HepG2 (cell line): ENCODE data around the gene RABEP1. TPM values are rescaled to one million over a fixed set of nuclear protein-coding genes. Genes with fewer than 3 reads are reported as not detected.

ENCODE experiments used
- ATF1 ChIP-seq: IDR thresholded peaks from 2 replicates; pipeline ENCODE4 v1.6.1; 2016; ENCODE audit warnings: mild to moderate bottlenecking, control low read depth
- DZIP1 ChIP-seq: sonication (generic); formaldehyde crosslinking; IDR thresholded peaks from 2 replicates; pipeline ENCODE4 v1.5.0; 2020; ENCODE audit warnings: mild to moderate bottlenecking, missing genetic modification reagents
- ELF1 ChIP-seq: sonication (generic); formaldehyde crosslinking; IDR thresholded peaks from 2 replicates; pipeline ENCODE4 v1.4.0; 2020; ENCODE audit warnings: missing genetic modification reagents
- MBNL3 ChIP-seq: fragments of 250-450 bp; sonication (Bioruptor Pico); conservative IDR thresholded peaks from 2 replicates; pipeline ENCODE4 v1.8.0; 2022; ENCODE audit warnings: mild to moderate bottlenecking, inconsistent platforms
- PBX3 ChIP-seq: sonication (generic); formaldehyde crosslinking; IDR thresholded peaks from 2 replicates; pipeline ENCODE4 v1.8.1; 2023; ENCODE audit warnings: missing genetic modification reagents, inconsistent platforms, borderline replicate concordance
- SOX6 ChIP-seq, 2 experiments: fragments of 450-650 bp in 1 of 2; sonication (generic) in 1 of 2; formaldehyde crosslinking in 1 of 2; IDR thresholded peaks; 2 replicates each; pipeline versions ENCODE4 v1.4.0 to v1.6.1; 2017 to 2020; ENCODE audit warnings: antibody characterized with exemption in 1 of 2, mild to moderate bottlenecking in 1 of 2, missing genetic modification reagents in 1 of 2
- SRY ChIP-seq: sonication (generic); formaldehyde crosslinking; IDR thresholded peaks from 2 replicates; pipeline ENCODE4 v1.8.0; 2022; ENCODE audit warnings: mild to moderate bottlenecking, missing genetic modification reagents
- ZNF136 ChIP-seq: sonication (generic); formaldehyde crosslinking; IDR thresholded peaks from 2 replicates; pipeline ENCODE4 v1.8.1; 2022; ENCODE audit warnings: low read depth, mild to moderate bottlenecking, moderate library complexity, missing genetic modification reagents
- ZNF343 ChIP-seq: sonication (generic); formaldehyde crosslinking; IDR thresholded peaks from 2 replicates; pipeline ENCODE4 v1.4.0; 2020; ENCODE audit warnings: mild to moderate bottlenecking, missing genetic modification reagents
- ZNF407 ChIP-seq: sonication (generic); formaldehyde crosslinking; IDR thresholded peaks from one replicate; pipeline ENCODE4 v1.5.1; 2020; ENCODE audit warnings: mild to moderate bottlenecking, missing genetic modification reagents; ENCODE audit errors: not compliant biosample characterization
- ZNF468 ChIP-seq: sonication (generic); formaldehyde crosslinking; IDR thresholded peaks from 2 replicates; pipeline ENCODE4 v1.8.0; 2022; ENCODE audit warnings: mild to moderate bottlenecking, moderate library complexity, missing genetic modification reagents
- ZNF580 ChIP-seq: IDR thresholded peaks from 2 replicates; pipeline ENCODE4 v1.6.1; 2016; ENCODE audit warnings: low read depth, borderline replicate concordance
- ZNF792 ChIP-seq: IDR thresholded peaks from 2 replicates; pipeline ENCODE4 v1.6.1; 2016
- polyA plus RNA-seq, 8 experiments: library from polyadenylated mRNA; depleted of rRNA in 3 of 8; stranded (reverse) in 7 of 8; unstranded in 1 of 8; fragments of >200 nt; fragmentation: Illumina TruSeq in 4 of 8; extraction: Trizol in 4 of 8; gene quantifications; 2 replicates each; pipeline versions ENCODE4 v1.2.1 to v1.2.3, GENCODE V29; 2011 to 2016; ENCODE audit warnings: low read depth in 4 of 8, missing spikeins in 1 of 8, mixed read lengths in 1 of 8; ENCODE audit not compliant: insufficient read depth in 1 of 8
- total RNA-seq, 5 experiments: library from RNA; depleted of rRNA; stranded (reverse); fragments of >200 nt; fragmentation: Illumina TruSeq; extraction: Trizol; gene quantifications; 2 replicates each; pipeline ENCODE4 v1.2.3, GENCODE V29; 2016; ENCODE audit warnings: low read depth in 1 of 5

RABEP1 gene
- total and polyA plus RNA-seq, 2 of the 13 experiments (the other 11 are each of a cell fraction or from before 2014, with no cell fraction given), result 13.7 to 41.5 TPM

- no peak for TF ChIP-seq PBX3 (CRISPR knock-in tag)
- TF ChIP-seq SOX6 (IDR thresholded peaks at IDR 0.05), result no peak
- peak; percentile 25; the same call in 1 of the 2 replicates for TF ChIP-seq SOX6 (CRISPR knock-in tag; IDR thresholded peaks at IDR 0.05)
- 0 out of 2 replicates have a peak, but pooled peaks have one; percentile 35 for TF ChIP-seq ZNF136 (CRISPR knock-in tag)
- no peak for TF ChIP-seq DZIP1
- TF ChIP-seq ZNF468 (CRISPR knock-in tag), result no peak
- peak; percentile 48 for TF ChIP-seq ZNF407 (CRISPR knock-in tag)
- TF ChIP-seq ZNF580 (CRISPR knock-in tag), result peak; percentile 76; the same call in 1 of the 2 replicates
- no peak for TF ChIP-seq ZNF343
- TF ChIP-seq ZNF792 (CRISPR knock-in tag), result no peak
- TF ChIP-seq MBNL3 (CRISPR knock-in tag), result no peak
- TF ChIP-seq ELF1 (CRISPR knock-in tag), result no peak
- TF ChIP-seq ATF1 (CRISPR knock-in tag), result no peak
- no peak for TF ChIP-seq SRY (CRISPR knock-in tag)
These were observed at the start of gene RABEP1 (continued) for GRCh38 chr17:5281814-5282641.
